Activated T-helper 1 cell treated with anti-CD3 and anti-CD28 coated beads, Interleukin-12 subunit alpha, Interleukin-12 subunit beta, Interleukin-2, Interleukin-4 antibody, amounts not matched to agents 30 ng/mL and 10 ng/mL and 1 ng/mL, durations not matched to agents 14 hours and 24 hours and 36 hours (primary cell): ENCODE results near the gene GGCX. TPM values are rescaled to one million over a fixed set of nuclear protein-coding genes. Genes with fewer than 3 reads are reported as not detected.
A peak's percentile ranks its signal among the peaks of the same experiment; 100 is the strongest.
"Not testable (repeated sequence)": the region's sequence is repeated elsewhere in the genome, so short reads cannot be mapped to it uniquely, and the experiment has no call there.

ENCODE experiments used
- DNase-seq: peaks from one replicate; pipeline ENCODE4 v3.0.0; 2021; ENCODE audit warnings: low spot score
- H3K27ac Mint-ChIP-seq: one replicate; pipeline ENCODE4 v1.8.0; 2021; ENCODE audit warnings: mild to moderate bottlenecking, mixed read lengths
- H3K27me3 Mint-ChIP-seq: one replicate; pipeline ENCODE4 v1.8.0; 2022; ENCODE audit warnings: mild to moderate bottlenecking, moderate library complexity, mixed read lengths; ENCODE audit not compliant: insufficient read depth
- H3K36me3 Mint-ChIP-seq: one replicate; pipeline ENCODE4 v1.8.0; 2021; ENCODE audit warnings: low read depth, mixed read lengths
- H3K4me1 Mint-ChIP-seq: one replicate; pipeline ENCODE4 v1.8.0; 2021; ENCODE audit warnings: low read depth, mixed read lengths
- H3K4me3 Mint-ChIP-seq: one replicate; pipeline ENCODE4 v1.8.0; 2021; ENCODE audit warnings: mild to moderate bottlenecking, moderate library complexity, mixed read lengths
- H3K9me3 Mint-ChIP-seq: one replicate; pipeline ENCODE4 v1.8.0; 2021; ENCODE audit warnings: mixed read lengths
- intact Hi-C: fragments of 100-400 bp; cut with micrococcal nuclease; formaldehyde crosslinking; loops from one replicate; pipeline ENCODE4 v1.15.1; 2024
- total RNA-seq: library from RNA; stranded (reverse); gene quantifications from 2 replicates; pipeline ENCODE4 v1.2.3, GENCODE V29; 2022

The GGCX gene
- total RNA-seq, 1 donor from 2014 or later, result 26.2 TPM

- H3K4me3 Mint-ChIP-seq, result peak within 1 kb of the TSS; percentile 91
- peak within 1 kb of the TSS; percentile 86 for H3K27ac Mint-ChIP-seq
- peaks cover 35% of the 10 kb centered on the region for H3K4me1 Mint-ChIP-seq
- DNase-seq, result peak; percentile 52
- peaks cover 3% of the 10 kb centered on the region for H3K27me3 Mint-ChIP-seq
- H3K9me3 Mint-ChIP-seq, result no peaks in the 10 kb centered on the region
- intact Hi-C loops, result loop anchor here (1.0 to 2.0 kb wide), 2 partner anchors 16 to 17 kb away; partner anchors contain the start of genes GGCX and RNF181
- H3K36me3 Mint-ChIP-seq, result peaks cover 17% of the 10 kb centered on the region
Measured at GRCh38 chr2:85577386-85578242, 16.3 kb upstream of the GGCX start, which contains the start of gene VAMP8. Gene VAMP8 (plus strand): TSS chr2:85577586. CDS start chr2:85577647, 61 bp downstream.

- DNase-seq, result no peak
- peaks cover 6% of the 10 kb centered on the region for H3K27me3 Mint-ChIP-seq
- peaks cover 14% of the 10 kb centered on the region for H3K36me3 Mint-ChIP-seq
- peak overlapping the region; percentile 91 for H3K4me3 Mint-ChIP-seq
- peak overlapping the region; percentile 86 for H3K27ac Mint-ChIP-seq
- peaks cover 35% of the 10 kb centered on the region for H3K4me1 Mint-ChIP-seq
- no peaks in the 10 kb centered on the region for H3K9me3 Mint-ChIP-seq
- intact Hi-C loops, result no loop called here
Measured at GRCh38 chr2:85577063-85577385, 15.7 kb upstream of the GGCX start.

- H3K27me3 Mint-ChIP-seq, result peaks cover 13% of the 10 kb centered on the region
- H3K4me3 Mint-ChIP-seq, result no peak overlapping the region
- intact Hi-C loops, result no loop called here
- no peak overlapping the region for H3K27ac Mint-ChIP-seq
- no peaks in the 10 kb centered on the region for H3K9me3 Mint-ChIP-seq
- peaks cover 35% of the 10 kb centered on the region for H3K4me1 Mint-ChIP-seq
- peaks cover 7% of the 10 kb centered on the region for H3K36me3 Mint-ChIP-seq
- no peak for DNase-seq
Measured at GRCh38 chr2:85575739-85576138, 14.4 kb upstream of the GGCX start.

GRCh38 chr2:85566265-85566664 is 5.0 kb upstream of the GGCX start:
- no peaks in the 10 kb centered on the region for H3K36me3 Mint-ChIP-seq
- intact Hi-C loops, result no loop called here
- no peak for DNase-seq
- no peaks in the 10 kb centered on the region for H3K9me3 Mint-ChIP-seq
- no peak overlapping the region for H3K4me3 Mint-ChIP-seq
- H3K27ac Mint-ChIP-seq, result no peak overlapping the region
- H3K4me1 Mint-ChIP-seq, result peaks cover 9% of the 10 kb centered on the region
- peaks cover 17% of the 10 kb centered on the region for H3K27me3 Mint-ChIP-seq

- Mint-ChIP-seq H3K27me3 (peaks cover 3% of the 10 kb centered on the region), H3K27ac (no peak overlapping the region), H3K9me3 (no peaks in the 10 kb centered on the region), H3K4me3 (no peak overlapping the region), H3K4me1 (peaks cover 27% of the 10 kb centered on the region), H3K36me3 (no peaks in the 10 kb centered on the region)
- DNase-seq, result no peak
- intact Hi-C loops, result no loop called here
Measured at GRCh38 chr2:85564144-85564563, 2.9 kb upstream of the GGCX start.

- peak overlapping the region; percentile 94 for H3K4me3 Mint-ChIP-seq
- intact Hi-C loops, result loop anchor here (1.0 to 2.0 kb wide), 7 partner anchors 17 to 207 kb away; partner anchors contain the start of genes ELMOD3, MAT2A, RETSAT and RNF181
- no peak for DNase-seq
- H3K27me3 Mint-ChIP-seq, result no peaks in the 10 kb centered on the region
- peaks cover 36% of the 10 kb centered on the region for H3K4me1 Mint-ChIP-seq
- H3K27ac Mint-ChIP-seq, result peak overlapping the region; percentile 81
- H3K36me3 Mint-ChIP-seq, result peaks cover 8% of the 10 kb centered on the region
- H3K9me3 Mint-ChIP-seq, result no peaks in the 10 kb centered on the region
Measured at GRCh38 chr2:85560812-85561279, 447 bp downstream of the GGCX start.

GRCh38 chr2:85560403-85560726 is 928 bp downstream of the GGCX start:
- peaks cover 36% of the 10 kb centered on the region for H3K4me1 Mint-ChIP-seq
- not testable (repeated sequence) for H3K27me3 Mint-ChIP-seq, H3K9me3 Mint-ChIP-seq, DNase-seq, H3K36me3 Mint-ChIP-seq
- H3K4me3 Mint-ChIP-seq, result peak overlapping the region; percentile 94
- intact Hi-C loops, result loop anchor here (2.0 kb wide), 1 partner anchor 56 kb away; the partner anchor contains the start of gene USP39
- H3K27ac Mint-ChIP-seq, result peak overlapping the region; percentile 81

GRCh38 chr2:85558160-85558559 is 3.1 kb downstream of the GGCX start:
- Mint-ChIP-seq H3K27me3 (no peaks in the 10 kb centered on the region), H3K4me1 (peaks cover 27% of the 10 kb centered on the region), H3K4me3 (no peak overlapping the region), H3K36me3 (peaks cover 17% of the 10 kb centered on the region), H3K27ac (no peak overlapping the region), H3K9me3 (no peaks in the 10 kb centered on the region)
- DNase-seq, result no peak
- intact Hi-C loops, result no loop called here

GRCh38 chr2:85557130-85557529 is 4.2 kb downstream of the GGCX start:
- Mint-ChIP-seq H3K27ac (no peak overlapping the region), H3K9me3 (no peaks in the 10 kb centered on the region), H3K4me1 (peaks cover 32% of the 10 kb centered on the region), H3K36me3 (peaks cover 20% of the 10 kb centered on the region), H3K4me3 (no peak overlapping the region), H3K27me3 (no peaks in the 10 kb centered on the region)
- no peak for DNase-seq
- intact Hi-C loops, result no loop called here

GRCh38 chr2:85554980-85555612 is 6.2 kb downstream of the GGCX start:
- no peaks in the 10 kb centered on the region for H3K9me3 Mint-ChIP-seq

GRCh38 chr2:85553184-85553583 is 8.1 kb downstream of the GGCX start:
- intact Hi-C loops, result loop anchor here (2.0 kb wide), 2 partner anchors 198 to 226 kb away; partner anchors contain the start of genes ELMOD3, RETSAT and TGOLN2
- Mint-ChIP-seq H3K9me3 (no peaks in the 10 kb centered on the region), H3K36me3 (peaks cover 35% of the 10 kb centered on the region), H3K27me3 (no peaks in the 10 kb centered on the region), H3K4me3 (no peak overlapping the region), H3K4me1 (peaks cover 13% of the 10 kb centered on the region), H3K27ac (no peak overlapping the region)
- DNase-seq, result no peak

More at GRCh38 chr2:85554980-85555612, 6.2 kb downstream of the GGCX start:
- no peak overlapping the region for H3K4me3 Mint-ChIP-seq
- no peak overlapping the region for H3K27ac Mint-ChIP-seq
- intact Hi-C loops, result no loop called here
- no peak for DNase-seq
- no peaks in the 10 kb centered on the region for H3K27me3 Mint-ChIP-seq
- peaks cover 35% of the 10 kb centered on the region for H3K36me3 Mint-ChIP-seq
- peaks cover 25% of the 10 kb centered on the region for H3K4me1 Mint-ChIP-seq

- H3K4me3 Mint-ChIP-seq, result no peak overlapping the region
- intact Hi-C loops, result loop anchor here (1.0 to 2.0 kb wide), 5 partner anchors 13 to 225 kb away; partner anchors contain the start of genes ELMOD3, MAT2A, RETSAT and TGOLN2
- H3K27me3 Mint-ChIP-seq, result no peaks in the 10 kb centered on the region
- peaks cover 8% of the 10 kb centered on the region for H3K4me1 Mint-ChIP-seq
- DNase-seq, result peak; percentile 80
- H3K9me3 Mint-ChIP-seq, result no peaks in the 10 kb centered on the region
- peaks cover 37% of the 10 kb centered on the region for H3K36me3 Mint-ChIP-seq
- H3K27ac Mint-ChIP-seq, result no peak overlapping the region
Measured at GRCh38 chr2:85551698-85552678, 9.3 kb downstream of the GGCX start.
